ENCODE results near the gene MED28. TPM values are rescaled to one million over a fixed set of nuclear protein-coding genes. Genes with fewer than 3 reads are reported as not detected.

Gene MED28
- total and polyA plus RNA-seq, 10 of the 15 experiments (the other 5 are each of a cell fraction or from before 2014, with no cell fraction given): 19.9 to 77.4 (median 52.0) TPM

- in situ Hi-C loops (cut with MboI): no loop called here
- intact Hi-C loops (cut with micrococcal nuclease; ENCODE audit: unreplicated experiment): no loop called here
- ATAC-seq: no peak
- no peak for FAIRE-seq
- ChIA-PET POLR2A (no interaction called here), CTCF (no interaction called here), RAD21 (ENCODE audit: unreplicated experiment) (no interaction called here), SMC1A (ENCODE audit: uncharacterized antibody, unreplicated experiment) (no interaction called here)
- H4K20me1 ChIP-seq (ENCODE audit: control insufficient read depth, insufficient read depth): no peaks in the 10 kb centered on the region; the same call in 1 of the 2 replicates
- H3K27ac ChIP-seq (ENCODE audit: control insufficient read depth, insufficient read depth): no peak overlapping the region
- WGBS (ENCODE audit: insufficient coverage, insufficient replicate concordance, low lambda C conversion rate, missing lambda C conversion rate): 15% methylated on average over 5 of the region's 5 CpGs
- no TSS peak for BruUV-seq (replicated peaks)
- H3K4me3 ChIP-seq: no peak overlapping the region
- no peak overlapping the region for H2AFZ ChIP-seq (ENCODE audit: control insufficient read depth, low read depth, low read length)
- H3K4me1 ChIP-seq (ENCODE audit: control insufficient read depth, insufficient read depth, low read length): no peaks in the 10 kb centered on the region
- no peaks in the 10 kb centered on the region for H3K79me2 ChIP-seq (ENCODE audit: control insufficient read depth, insufficient read depth, low read length)
- no peak for DNase-seq (ENCODE audit: low read depth, low spot score)
- no peaks in the 10 kb centered on the region for H3K9me3 ChIP-seq (replicated peaks; ENCODE audit: control insufficient read depth, insufficient read depth, low read length)
- no peaks in the 10 kb centered on the region for H3K27me3 ChIP-seq (replicated peaks in 1 of 2; ENCODE audit: control insufficient read depth in 2 of 2, insufficient read depth in 2 of 2, low read length in 1 of 2)
- H3K36me3 ChIP-seq (ENCODE audit: control insufficient read depth in 2 of 2, insufficient read depth in 2 of 2, low read length in 1 of 2): no peaks in the 10 kb centered on the region
- no peak overlapping the region for H3K4me2 ChIP-seq (ENCODE audit: control insufficient read depth, insufficient read depth)
- H3K9ac ChIP-seq (ENCODE audit: control insufficient read depth, insufficient read depth, low read length): no peak overlapping the region
- TF ChIP-seq TARDBP (IDR thresholded peaks at IDR 0.05; ENCODE audit: borderline replicate concordance) (no peak), ZNF622 (IDR thresholded peaks at IDR 0.05) (no peak), RELA (IDR thresholded peaks at IDR 0.05; ENCODE audit: borderline replicate concordance, partially characterized antibody) (no peak), CBX3 (IDR thresholded peaks at IDR 0.05; ENCODE audit: borderline replicate concordance, low read depth) (no peak), RB1 (IDR thresholded peaks at IDR 0.05; ENCODE audit: borderline replicate concordance) (no peak), CEBPZ (IDR thresholded peaks at IDR 0.05; ENCODE audit: low read depth, low read length) (no peak), POU2F2 (IDR thresholded peaks at IDR 0.05; ENCODE audit: borderline replicate concordance, low read depth, low read length) (no peak), KLF5 (IDR thresholded peaks at IDR 0.05; ENCODE audit: partially characterized antibody) (no peak), CBFB (IDR thresholded peaks at IDR 0.05; ENCODE audit: low read depth) (no peak), MEF2B (IDR thresholded peaks at IDR 0.05; ENCODE audit: partially characterized antibody, poor library complexity, severe bottlenecking) (no peak), MTA2 (IDR thresholded peaks at IDR 0.05; ENCODE audit: low read depth) (no peak), RFX5 (IDR thresholded peaks at IDR 0.05; ENCODE audit: low read depth, low read length) (no peak)
- TF ChIP-seq, protein P1, sequence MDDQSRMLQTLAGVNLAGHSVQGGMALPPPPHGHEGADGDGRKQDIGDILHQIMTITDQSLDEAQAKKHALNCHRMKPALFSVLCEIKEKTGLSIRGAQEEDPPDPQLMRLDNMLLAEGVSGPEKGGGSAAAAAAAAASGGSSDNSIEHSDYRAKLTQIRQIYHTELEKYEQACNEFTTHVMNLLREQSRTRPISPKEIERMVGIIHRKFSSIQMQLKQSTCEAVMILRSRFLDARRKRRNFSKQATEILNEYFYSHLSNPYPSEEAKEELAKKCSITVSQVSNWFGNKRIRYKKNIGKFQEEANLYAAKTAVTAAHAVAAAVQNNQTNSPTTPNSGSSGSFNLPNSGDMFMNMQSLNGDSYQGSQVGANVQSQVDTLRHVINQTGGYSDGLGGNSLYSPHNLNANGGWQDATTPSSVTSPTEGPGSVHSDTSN (IDR thresholded peaks at IDR 0.05; ENCODE audit: insufficient replicate concordance, low read depth, low read length): no peak
Measured at GRCh38 chr4:17680559-17681280, 66.3 kb downstream of the MED28 start.

All from GM12878 (cell line).